MM.1S (cell line): ENCODE measurements around the gene RMI2.

Experiments used
- DNase-seq: peaks from one replicate; pipeline ENCODE4 v3.0.0-alpha.2; 2015
- H2AFZ ChIP-seq: fragments of 300-600 bp; sonication (generic); 2 replicates; pipeline ENCODE4 v1.6.0; 2016; ENCODE audit warnings: antibody characterized with exemption, low read length
- H3F3A ChIP-seq: fragments of 300-600 bp; sonication (generic); 2 replicates; pipeline ENCODE4 v1.6.1; 2016; ENCODE audit warnings: mild to moderate bottlenecking, antibody characterized with exemption, low read length, moderate library complexity, mixed read lengths; ENCODE audit not compliant: insufficient read depth
- H3K27ac ChIP-seq: fragments of 300-600 bp; sonication (generic); 2 replicates; pipeline ENCODE4 v1.5.1; 2016; ENCODE audit warnings: mild to moderate bottlenecking, low read length
- H3K27me3 ChIP-seq: fragments of 300-600 bp; sonication (generic); replicated peaks from 2 replicates; pipeline ENCODE4 v1.6.0; 2016; ENCODE audit warnings: low read length; ENCODE audit not compliant: insufficient read depth
- H3K36me3 ChIP-seq: fragments of 300-600 bp; sonication (generic); replicated peaks from 2 replicates; pipeline ENCODE4 v1.6.1; 2016; ENCODE audit warnings: mild to moderate bottlenecking, low read length, mixed read lengths; ENCODE audit not compliant: insufficient read depth
- H3K4me1 ChIP-seq: fragments of 300-600 bp; sonication (generic); 2 replicates; pipeline ENCODE4 v1.6.1; 2016; ENCODE audit warnings: low read length, mixed read lengths
- H3K4me2 ChIP-seq: fragments of 300-600 bp; sonication (generic); 2 replicates; pipeline ENCODE4 v1.6.0; 2016; ENCODE audit warnings: low read depth, low read length
- H3K4me3 ChIP-seq: fragments of 300-600 bp; sonication (generic); 2 replicates; pipeline ENCODE4 v1.5.1; 2016; ENCODE audit warnings: low read length, mixed read lengths
- H3K79me2 ChIP-seq: fragments of 300-600 bp; sonication (generic); 2 replicates; pipeline ENCODE4 v1.6.1; 2016; ENCODE audit warnings: mixed run types, low read length, mixed read lengths
- H3K9ac ChIP-seq: fragments of 300-600 bp; sonication (generic); 2 replicates; pipeline ENCODE4 v1.6.1; 2016; ENCODE audit warnings: low read length, mixed read lengths
- H3K9me2 ChIP-seq: fragments of 300-600 bp; sonication (generic); replicated peaks from 2 replicates; pipeline ENCODE4 v1.6.1; 2016; ENCODE audit warnings: mild to moderate bottlenecking, low read length, mixed read lengths; ENCODE audit not compliant: insufficient read depth
- H3K9me3 ChIP-seq: fragments of 300-600 bp; sonication (generic); replicated peaks from 2 replicates; pipeline ENCODE4 v1.6.1; 2016; ENCODE audit warnings: mild to moderate bottlenecking, low read length, mixed read lengths; ENCODE audit not compliant: insufficient read depth
- H4K20me1 ChIP-seq: fragments of 300-600 bp; sonication (generic); 2 replicates; pipeline ENCODE4 v1.6.1; 2016; ENCODE audit warnings: mild to moderate bottlenecking, low read length, moderate library complexity, mixed read lengths; ENCODE audit not compliant: insufficient read depth
- CTCF ChIP-seq: fragments of 300-600 bp; sonication (generic); IDR thresholded peaks from 2 replicates; pipeline ENCODE4 v1.5.1; 2016; ENCODE audit warnings: antibody characterized with exemption, low read length, mixed read lengths
- EZH2 ChIP-seq: fragments of 300-600 bp; sonication (generic); optimal IDR thresholded peaks from 2 replicates; pipeline ENCODE3; 2017; ENCODE audit warnings: low read depth, mild to moderate bottlenecking, antibody characterized with exemption, low read length, mixed read lengths
- EZH2phosphoT487 ChIP-seq: fragments of 300-600 bp; sonication (generic); IDR thresholded peaks from 2 replicates; pipeline ENCODE4 v1.6.1; 2018; ENCODE audit warnings: antibody characterized with exemption, low read length

Gene RMI2

GRCh38 chr16:11333702-11334101 lies 11.6 kb upstream of the RMI2 start:
- Histone ChIP-seq H3K9ac (no peak overlapping the region), H3K4me2 (no peak overlapping the region), H3K79me2 (no peaks in the 10 kb centered on the region), H3K9me2 (no peaks in the 10 kb centered on the region), H3K4me1 (0 out of 2 replicates have a peak, but pooled peaks cover 10% of the 10 kb centered on the region), H3K27me3 (no peaks in the 10 kb centered on the region), H3K36me3 (no peaks in the 10 kb centered on the region), H2AFZ (no peak overlapping the region), H3K27ac (no peak overlapping the region), H3K9me3 (no peaks in the 10 kb centered on the region), H3F3A (peaks cover 7% of the 10 kb centered on the region), H4K20me1 (no peaks in the 10 kb centered on the region), H3K4me3 (no peak overlapping the region)
- no peak for DNase-seq
- TF ChIP-seq EZH2 (no peak), EZH2phosphoT487 (no peak)

GRCh38 chr16:11334831-11335404 lies 10.3 kb upstream of the RMI2 start:
- no peaks in the 10 kb centered on the region for H3K9me3 ChIP-seq
- no peak overlapping the region for H3K4me2 ChIP-seq

DNA sequence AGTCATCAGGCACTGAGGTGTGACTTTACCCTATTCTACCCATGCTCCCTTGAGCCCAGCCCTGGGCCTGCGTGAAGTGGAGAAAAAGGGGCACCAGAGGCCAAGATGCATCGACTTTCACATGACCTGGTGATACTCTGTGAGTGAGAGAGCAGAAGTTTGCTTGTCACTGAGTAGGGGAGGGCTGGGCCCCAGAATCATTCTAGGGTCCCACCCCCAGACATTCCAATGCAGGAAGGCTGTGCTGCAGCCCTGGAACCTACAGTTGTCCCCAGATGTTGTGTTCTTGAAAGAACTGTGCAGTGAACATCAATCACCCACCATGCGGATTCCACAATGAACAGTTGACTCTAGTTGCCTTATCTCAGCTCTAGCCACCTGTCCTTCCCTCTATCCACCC lies 6.2 kb upstream of the RMI2 start:
- Histone ChIP-seq H3K4me3 (no peak overlapping the region), H3K27ac (no peak overlapping the region)

More at GRCh38 chr16:11334831-11335404, 10.3 kb upstream of the RMI2 start:
- DNase-seq: no peak
- TF ChIP-seq EZH2 (no peak), CTCF (no peak), EZH2phosphoT487 (no peak)
- Histone ChIP-seq H3K27me3 (no peaks in the 10 kb centered on the region), H2AFZ (no peak overlapping the region), H3F3A (no peaks in the 10 kb centered on the region), H4K20me1 (no peaks in the 10 kb centered on the region), H3K4me3 (no peak overlapping the region), H3K9me2 (no peaks in the 10 kb centered on the region), H3K36me3 (no peaks in the 10 kb centered on the region), H3K27ac (no peak overlapping the region), H3K4me1 (no peaks in the 10 kb centered on the region), H3K79me2 (no peaks in the 10 kb centered on the region), H3K9ac (no peak overlapping the region)

More for the DNA sequence above, 6.2 kb upstream of the RMI2 start:
- H3F3A ChIP-seq: no peaks in the 10 kb centered on the region
- no peak overlapping the region for H3K4me2 ChIP-seq
- TF ChIP-seq EZH2phosphoT487: no peak
- no peak for TF ChIP-seq EZH2
- TF ChIP-seq CTCF: no peak
- no peak for DNase-seq
- H2AFZ ChIP-seq: no peak overlapping the region
- H3K9me2 ChIP-seq: no peaks in the 10 kb centered on the region
- H3K9ac ChIP-seq: no peak overlapping the region
- H3K4me1 ChIP-seq: no peaks in the 10 kb centered on the region
- H4K20me1 ChIP-seq: no peaks in the 10 kb centered on the region
- H3K79me2 ChIP-seq: no peaks in the 10 kb centered on the region
- H3K27me3 ChIP-seq: no peaks in the 10 kb centered on the region
- no peaks in the 10 kb centered on the region for H3K36me3 ChIP-seq
- H3K9me3 ChIP-seq: no peaks in the 10 kb centered on the region
